HG02763 (cell line): ENCODE measurements around the gene SHISA3.
A peak's percentile ranks its signal among the peaks of the same experiment; 100 is the strongest.

Experiments
- ATAC-seq: cut with Tn5 transposase; IDR thresholded peaks from one replicate; pipeline ENCODE4 v1.9.1; 2021; ENCODE audit warnings: mild to moderate bottlenecking, moderate library complexity; ENCODE audit not compliant: unreplicated experiment

Gene SHISA3

DNA sequence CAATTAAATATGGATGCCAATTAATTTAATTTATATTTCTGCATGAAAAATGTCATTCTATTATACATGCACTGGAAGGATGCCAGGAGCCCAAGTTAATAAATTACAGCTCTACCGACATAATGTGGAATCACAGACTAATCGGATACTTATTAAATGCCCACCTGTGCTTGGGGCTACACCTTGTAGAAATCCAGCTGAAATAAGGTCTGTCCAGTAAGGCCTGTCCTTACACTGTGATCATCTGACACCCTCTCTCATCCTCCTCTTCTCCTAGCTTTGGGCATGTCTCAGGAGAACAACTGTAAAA lies 6.0 kb upstream of the SHISA3 start:
- ATAC-seq = no peak

DNA sequence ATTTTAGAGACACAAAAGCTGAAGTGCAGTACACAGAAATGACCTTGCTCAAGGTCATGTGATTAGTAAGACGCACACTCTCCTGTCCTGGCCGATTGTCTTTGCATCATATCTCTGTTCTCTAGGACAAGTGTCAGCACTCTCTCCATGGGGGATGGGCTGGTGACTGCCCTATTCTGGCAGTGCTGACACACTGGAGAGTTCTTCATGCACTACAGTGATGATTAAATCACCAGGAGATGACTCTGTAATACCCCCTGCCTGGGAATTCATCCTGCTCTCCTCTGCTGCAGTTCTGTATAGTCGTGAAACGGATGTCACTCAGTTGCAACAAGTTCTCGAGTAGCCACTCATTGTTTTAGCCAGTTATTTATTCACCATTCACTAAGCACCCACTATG lies 5.3 kb upstream of the SHISA3 start:
- ATAC-seq = no peak

DNA sequence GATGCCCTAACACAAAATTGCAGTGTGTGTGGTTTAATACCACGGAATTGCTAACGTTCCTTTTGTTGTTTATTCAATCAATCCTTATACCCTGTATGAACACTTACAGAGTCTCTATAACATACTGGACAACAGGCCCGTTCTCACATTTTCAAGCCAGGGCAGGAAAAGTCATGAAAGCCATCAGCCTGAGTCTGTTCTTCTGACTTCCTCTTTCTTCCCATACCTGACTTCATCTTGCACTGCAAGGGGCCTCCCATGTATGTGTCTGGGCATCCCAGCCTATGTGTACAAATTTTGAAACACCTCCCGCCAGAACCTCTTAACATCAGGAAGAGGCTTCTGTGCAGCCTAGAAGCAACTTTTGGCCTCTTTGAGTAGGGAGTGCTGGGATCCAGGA lies 4.9 kb upstream of the SHISA3 start:
- ATAC-seq = no peak

DNA sequence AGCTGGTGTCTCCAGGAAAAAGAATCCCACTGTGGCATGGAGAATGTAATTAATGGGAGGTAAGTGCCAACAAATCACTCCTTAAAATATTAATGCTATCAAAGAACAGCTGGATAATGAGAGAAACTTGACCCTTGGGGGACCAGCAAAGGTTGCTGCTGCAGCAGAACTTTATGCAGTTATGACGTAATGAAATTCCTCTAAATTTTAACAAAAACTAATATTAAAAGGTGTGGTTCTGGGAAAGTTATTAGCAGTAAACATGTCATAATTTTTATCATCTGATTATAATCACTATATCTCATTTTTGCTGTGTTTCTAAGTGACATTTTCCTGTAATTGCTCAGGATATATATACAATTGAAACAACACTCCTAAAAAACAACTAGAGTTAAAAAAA lies 1.7 kb upstream of the SHISA3 start:
- ATAC-seq = no peak

DNA sequence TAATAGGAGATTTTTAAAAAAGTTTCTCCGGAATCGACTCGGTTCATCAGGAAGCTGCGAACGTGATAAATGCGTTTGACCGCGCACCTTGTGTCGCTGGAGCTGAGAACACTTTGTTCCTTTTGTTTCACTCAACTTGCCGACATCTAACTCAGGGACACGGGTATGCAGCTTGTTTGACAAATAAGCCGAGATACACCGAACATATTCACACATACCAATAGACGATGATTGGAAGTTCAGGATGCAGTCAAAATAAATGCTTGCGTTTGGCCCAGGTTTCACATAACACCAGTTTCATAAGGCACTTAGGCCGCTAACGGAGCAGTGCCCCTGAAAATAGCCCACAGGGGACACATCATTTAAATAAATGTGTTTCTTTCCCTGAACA lies 932 bp upstream of the SHISA3 start:
- no peak for ATAC-seq

DNA sequence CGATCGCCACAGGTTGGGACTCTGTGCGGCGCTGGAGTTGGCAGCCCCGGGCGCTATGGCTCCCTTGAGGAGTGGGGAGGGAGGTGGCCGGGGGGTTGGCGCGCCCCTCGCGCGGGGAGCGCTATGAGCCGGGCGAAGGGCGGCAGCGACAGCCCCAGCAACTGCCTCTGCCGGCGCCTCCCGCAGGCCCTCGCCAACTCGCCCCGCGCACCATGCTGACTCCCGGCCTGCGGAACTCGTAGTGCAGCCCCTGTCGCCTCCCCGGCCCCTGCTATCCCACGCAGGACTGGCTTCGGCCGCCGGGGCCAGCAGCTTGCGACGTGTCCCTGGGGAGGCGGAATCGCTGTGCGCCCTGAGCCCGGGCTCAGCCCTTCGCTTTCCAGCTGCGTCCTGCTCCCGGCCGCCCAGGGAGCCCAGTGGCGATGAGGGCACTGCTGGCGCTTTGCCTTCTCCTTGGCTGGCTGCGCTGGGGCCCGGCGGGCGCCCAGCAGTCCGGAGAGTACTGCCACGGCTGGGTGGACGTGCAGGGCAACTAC lies 415 bp downstream of the SHISA3 start:
- peak; percentile 24 for ATAC-seq

DNA sequence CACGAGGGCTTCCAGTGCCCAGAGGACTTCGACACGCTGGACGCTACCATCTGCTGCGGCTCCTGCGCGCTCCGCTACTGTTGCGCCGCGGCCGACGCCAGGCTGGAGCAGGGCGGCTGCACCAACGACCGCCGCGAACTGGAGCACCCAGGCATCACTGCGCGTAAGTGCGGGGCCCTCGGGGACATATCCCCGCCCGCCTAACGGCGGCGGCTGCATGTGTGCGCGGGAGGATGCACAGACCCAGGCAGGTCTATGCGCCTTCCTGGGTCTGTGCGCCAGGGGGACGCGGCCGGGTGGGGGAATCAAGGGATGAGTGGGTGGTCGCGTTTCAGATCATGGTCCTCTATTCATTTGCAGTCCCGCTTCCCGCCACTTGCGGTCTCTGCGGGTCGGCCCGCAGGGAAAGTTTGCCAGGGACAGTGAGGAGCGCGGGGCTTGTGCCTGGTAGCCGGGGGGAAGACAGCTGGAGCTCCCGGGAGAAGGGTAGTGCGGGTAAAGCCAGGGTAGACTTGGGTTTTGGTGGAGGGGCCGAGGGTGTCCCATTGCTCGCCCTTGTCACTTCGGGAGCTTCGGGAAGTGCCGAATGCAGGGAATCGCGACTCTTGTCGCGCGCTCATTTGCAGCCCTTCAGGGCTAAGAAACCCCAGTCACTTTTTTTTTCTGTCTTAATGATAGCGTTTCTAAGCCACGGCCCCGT lies 1.0 kb downstream of the SHISA3 start:
- ATAC-seq = peak; percentile 21

DNA sequence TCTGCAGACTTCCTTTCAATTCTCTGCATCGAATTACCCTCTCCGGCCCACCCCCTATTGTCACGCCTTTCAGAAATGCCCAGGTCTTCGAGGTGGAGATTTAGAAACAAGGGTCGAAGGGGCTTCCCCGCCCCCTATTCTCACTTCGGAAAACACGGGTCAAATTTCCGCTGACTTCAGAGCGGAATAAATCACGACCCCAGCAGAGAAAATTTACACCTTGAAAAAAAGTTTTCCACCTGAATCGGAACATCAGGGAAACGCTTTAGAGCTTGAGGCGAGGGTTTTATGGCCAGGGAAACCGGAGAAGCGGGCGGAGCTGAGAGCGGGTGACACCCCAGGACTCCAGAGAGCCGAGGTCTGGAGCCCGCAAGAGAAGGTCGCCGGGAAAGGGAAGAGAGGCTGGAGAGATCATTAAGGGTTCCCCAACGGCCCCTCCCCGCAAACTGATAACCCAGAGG lies 1.6 kb downstream of the SHISA3 start:
- ATAC-seq = no peak

DNA sequence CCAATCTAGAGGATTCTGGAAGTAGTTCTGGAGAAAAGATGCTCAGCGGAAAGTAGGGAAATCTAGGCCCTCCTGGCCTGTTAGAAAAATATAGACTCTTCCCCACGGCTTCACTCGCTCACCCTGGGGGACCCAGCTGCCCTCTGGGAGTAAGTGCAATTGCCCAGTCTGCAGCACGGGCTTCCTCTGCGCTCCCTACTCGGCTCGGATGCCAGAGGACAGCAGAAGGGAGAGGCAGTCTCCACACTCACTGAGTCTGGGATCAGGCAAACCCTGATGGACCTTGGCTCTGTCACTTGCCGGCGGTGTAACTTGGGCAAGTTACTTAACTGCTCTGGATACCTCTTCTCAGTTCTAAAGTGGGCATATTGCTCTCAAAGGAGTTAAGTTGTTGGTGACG lies 2.1 kb downstream of the SHISA3 start:
- ATAC-seq = no peak

DNA sequence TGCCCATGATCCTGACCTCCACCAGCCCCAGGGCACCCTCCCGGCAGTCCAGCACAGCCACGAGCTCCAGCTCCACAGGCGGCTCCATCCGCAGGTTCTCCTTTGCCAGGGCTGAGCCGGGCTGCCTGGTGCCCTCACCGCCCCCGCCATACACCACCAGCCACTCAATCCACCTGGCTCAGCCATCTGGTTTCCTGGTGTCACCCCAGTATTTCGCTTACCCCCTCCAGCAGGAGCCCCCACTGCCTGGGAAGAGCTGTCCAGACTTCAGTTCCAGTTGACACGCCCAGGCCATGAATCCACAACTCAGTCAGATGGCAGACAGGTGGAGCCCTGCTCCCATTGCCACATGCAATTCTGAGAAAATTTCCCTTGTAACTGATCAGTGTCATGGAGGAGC lies 3.9 kb downstream of the SHISA3 start:
- ATAC-seq = no peak

DNA sequence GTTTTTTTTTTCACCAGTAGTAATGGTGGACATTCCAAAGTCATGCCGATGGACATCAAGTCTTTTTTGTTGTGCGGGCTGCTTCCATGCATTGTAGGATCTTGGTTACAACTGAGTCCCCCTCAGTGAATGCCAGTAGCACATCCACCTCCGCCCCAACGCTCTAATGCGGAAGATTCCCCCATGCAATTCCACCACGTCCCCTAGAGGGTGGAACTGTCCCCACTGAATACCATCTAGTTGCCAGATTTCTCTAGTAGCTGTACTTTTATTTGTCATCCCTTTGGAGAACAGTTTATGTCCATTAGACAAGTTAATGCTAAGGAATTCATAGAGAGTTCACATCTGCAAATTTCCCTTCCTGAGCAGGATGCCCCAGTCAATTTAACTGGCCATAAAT lies 6.7 kb downstream of the SHISA3 start:
- ATAC-seq = no peak

DNA sequence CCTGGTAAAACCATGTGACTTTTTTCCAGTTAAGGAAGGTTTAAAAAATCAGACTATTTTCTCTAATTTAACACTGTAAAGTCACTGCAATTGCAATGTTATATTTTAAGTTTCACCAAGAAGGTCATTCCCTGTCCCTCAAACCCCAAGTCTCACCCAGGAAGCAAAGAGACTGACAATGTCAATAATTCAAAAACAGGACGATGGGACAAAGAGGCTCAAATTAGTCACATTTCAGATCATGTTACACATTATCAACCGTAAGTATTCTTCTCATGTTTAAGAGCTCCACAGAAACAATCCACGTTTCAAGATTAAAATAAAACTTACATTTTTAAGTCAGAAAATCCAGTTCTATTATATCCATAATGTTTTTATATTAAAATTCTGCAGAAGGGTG lies 13.2 kb downstream of the SHISA3 start:
- no peak for ATAC-seq

DNA sequence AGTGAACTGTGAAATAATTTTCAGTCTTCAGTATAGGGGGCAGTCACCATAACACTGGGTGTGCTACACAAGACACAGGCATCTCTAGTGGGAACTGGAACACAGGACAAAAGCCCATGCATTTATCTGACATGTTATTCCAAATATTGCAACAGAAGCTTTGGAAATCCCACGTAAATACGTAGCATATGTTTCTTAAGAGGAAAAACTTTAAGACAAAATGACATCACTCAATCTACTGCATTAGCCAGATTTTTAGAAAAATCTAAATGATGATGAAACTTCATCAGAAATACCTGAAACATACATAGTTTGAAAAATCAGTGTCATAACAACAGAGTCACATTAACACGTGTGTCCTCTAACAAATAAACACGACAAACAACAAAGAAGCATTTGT lies 14.5 kb downstream of the SHISA3 start:
- no peak for ATAC-seq

DNA sequence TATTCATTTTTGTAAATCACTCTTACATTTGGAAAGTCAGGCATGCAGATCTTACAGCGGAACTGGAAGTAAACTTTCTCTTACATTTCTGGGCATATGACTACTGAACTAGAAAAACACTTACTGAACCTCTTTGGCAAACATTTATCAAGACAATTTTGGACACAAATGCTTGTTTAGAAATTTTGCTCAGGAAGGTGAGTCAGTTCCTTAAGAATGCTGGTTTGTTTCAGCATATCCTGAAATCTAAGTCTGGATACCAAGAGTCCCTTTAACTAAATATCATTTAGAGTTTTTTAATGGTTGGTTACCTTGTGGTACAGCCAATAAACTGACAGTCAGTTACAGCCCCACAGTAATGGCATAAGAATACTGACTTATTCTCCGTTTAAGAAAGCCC lies 15.0 kb downstream of the SHISA3 start:
- ATAC-seq = no peak

DNA sequence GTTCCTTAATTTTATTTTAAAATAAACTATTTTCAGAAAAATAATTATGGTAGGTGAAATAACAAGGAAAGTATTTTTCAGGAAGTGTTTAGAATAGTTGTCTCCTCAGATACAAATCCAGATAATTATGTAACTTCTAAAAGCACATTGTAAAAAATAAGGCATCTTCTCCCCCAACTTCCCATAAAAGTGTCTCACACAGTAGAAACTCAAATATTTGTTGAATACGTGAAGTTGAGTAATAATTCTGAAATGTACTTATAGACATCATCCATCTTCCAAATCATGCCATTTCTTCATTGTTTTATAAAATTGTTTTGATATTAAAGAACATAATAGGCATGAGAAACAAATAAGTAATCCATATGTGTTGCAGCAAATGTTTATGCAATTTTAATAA lies 18.0 kb downstream of the SHISA3 start:
- no peak for ATAC-seq

DNA sequence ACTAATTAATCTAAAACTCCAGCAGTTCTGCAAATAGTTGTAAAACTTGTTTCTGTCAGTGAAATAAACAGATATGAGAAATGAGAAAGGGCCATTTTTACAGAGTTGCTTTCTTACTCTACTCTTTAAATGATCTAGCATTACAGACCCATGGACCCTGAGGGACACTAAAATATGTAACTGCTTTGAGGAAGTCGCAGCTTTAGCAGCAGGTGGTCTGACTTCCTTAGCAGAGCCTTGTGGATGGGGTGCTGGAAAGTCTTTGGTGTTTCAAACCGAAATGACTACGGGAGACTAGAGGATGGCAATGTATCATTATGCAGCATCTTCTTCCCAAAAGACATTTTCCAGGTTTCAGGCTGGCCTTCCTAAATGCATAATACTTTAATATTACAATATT lies 18.7 kb downstream of the SHISA3 start:
- ATAC-seq = no peak

DNA sequence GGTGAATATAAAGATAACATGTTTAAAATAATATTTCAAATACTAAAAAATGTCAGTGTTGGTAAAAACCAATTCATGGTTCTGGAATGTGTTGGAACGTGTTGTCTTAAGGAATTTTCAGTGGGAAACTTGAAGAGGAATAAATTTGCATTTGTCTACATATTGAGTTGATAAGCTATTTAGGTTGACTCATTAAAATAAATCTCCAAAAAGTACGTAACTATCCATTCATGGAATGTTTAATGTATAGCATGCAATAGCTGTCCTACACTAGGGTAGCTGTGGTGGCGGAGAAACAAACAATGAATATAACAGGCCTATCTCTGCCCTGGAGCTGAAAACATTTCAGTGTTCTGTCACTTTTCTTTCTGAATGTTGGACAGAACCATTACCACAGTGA lies 20.3 kb downstream of the SHISA3 start:
- no peak for ATAC-seq

DNA sequence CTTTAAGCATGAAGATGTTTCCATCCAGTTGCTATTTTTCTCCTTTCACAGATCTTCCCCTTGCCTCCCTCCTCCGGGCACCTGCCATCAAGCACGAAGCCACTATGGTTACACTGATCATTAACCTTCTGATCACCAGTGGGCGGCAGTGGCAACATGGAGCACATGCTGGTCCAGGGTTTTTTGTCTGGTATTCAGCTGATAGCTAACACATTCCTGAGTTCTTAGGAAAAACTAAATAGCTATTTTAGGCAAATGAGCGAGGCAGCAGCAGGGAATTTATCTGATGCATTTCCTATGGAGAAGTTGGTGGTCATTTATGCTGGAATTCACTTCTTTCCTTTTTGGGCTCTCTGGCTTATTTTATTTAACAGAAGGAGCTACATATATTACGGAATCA lies 22.9 kb downstream of the SHISA3 start:
- no peak for ATAC-seq

DNA sequence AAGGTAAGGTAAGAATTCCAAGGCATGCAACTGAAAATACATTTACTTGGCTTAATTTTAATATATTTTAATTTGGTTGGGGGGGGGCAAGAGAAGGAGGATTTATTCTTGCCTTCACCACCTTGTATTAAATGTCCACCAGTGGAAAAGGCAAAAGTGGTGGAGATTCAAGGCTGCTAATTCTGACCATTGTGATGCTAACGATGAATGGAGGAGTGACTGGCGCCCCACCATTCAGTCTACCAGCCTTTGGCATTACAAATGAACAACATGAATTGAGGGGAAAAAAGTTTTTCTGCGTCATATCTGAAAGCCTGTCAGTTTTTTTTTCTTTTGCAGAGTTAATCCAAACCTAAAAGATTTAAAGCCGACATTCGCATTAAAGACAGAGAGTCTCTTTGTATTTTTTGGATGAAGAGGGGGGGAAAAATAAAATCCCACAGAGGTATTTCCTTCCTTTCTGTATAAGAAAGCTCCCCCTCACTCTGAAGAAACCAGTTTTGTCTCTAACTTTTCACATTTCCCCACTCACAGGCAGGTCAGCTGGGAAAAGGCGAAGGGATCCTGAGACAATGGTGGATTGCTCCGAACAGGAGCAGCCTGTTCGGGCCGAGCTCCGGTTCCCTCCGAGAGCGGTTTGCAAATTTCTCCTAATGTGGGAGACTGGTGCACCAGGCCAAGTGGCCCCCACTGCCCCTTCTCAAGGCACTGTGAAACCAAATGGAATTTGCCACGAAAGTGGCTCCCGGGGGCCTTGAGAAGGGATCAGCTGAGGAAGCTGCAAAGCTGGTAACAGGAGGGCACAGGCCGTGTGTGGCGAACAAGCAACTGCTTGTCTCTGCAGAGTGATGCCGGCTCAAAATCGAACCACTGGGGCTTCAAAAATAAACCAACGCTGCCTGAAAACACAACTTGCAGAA lies 28.1 kb downstream of the SHISA3 start:
- ATAC-seq = no peak

DNA sequence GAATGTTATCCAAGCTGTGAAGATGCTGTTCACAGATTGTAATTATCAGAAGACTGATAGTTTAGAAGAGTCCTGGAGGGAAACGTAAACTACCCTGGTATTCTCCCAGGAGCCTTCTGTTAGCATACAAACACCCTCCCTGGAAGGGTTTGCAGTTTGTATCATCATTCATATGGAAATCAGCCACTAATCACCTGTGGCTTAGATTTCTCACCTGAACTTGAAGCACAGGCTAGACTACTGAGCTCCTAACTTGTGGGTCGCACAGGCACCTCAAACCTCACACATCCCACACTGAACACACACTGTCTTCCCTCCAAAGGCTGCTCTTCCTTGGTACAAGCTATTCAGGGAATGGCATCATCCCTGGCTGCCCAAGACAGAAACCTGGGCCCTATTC lies 30.7 kb downstream of the SHISA3 start:
- ATAC-seq = no peak

DNA sequence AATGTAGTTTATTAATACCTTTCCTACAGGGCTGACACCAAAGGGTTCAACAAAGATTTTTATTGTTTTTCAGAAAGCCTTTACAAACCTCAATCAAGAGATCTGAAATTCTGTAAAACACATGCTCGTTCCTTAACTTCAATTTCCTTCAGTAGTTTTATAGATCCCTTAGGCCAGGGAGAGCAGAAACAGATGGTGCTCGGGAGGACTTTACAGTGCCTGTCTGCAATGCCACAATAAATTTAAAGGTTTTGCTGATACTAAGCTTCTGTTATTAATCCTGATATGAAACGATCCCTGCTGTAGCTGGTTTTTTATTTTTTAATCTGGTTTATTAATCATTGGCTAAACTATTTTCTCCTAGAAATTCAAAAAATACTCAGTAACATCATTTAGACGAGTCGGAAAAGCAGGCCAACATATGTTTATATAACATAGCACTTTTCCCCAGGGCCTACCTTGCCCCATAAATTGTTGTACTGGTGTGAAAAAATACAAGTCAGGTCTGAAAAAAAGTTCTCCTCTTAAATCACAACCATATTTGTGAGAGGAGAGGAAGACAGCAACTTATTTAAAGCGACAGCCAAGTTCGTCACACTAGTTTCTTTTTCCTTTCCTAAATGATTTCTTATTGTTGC lies 39.8 kb downstream of the SHISA3 start:
- ATAC-seq = no peak

DNA sequence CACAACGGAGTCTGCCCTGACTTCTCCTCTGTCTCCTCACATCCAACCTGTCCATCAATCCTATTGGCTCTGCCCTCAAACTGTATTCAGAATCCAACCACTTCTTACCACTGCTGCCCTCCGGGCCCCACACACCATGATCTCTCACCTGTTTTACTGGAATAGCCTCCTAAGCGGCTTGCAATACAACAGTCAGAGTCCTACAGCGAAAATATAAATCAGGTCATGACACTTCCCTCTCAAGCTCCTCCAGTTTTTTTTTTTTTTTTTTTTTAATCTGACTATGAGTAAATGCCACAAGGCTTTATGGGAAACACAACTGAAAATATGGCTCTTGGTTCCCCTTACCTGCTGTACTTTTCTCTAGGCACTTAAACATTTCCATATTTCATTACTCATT lies 42.8 kb downstream of the SHISA3 start:
- no peak for ATAC-seq
